Stromal cell of bone marrow (primary cell): ENCODE measurements around the gene KAT14.
A peak's percentile ranks its signal among the peaks of the same experiment; 100 is the strongest.
"Not testable (repeated sequence)": the region's sequence is repeated elsewhere in the genome, so short reads cannot be mapped to it uniquely, and the experiment has no call there.

ENCODE experiments used
- DNase-seq: peaks from one replicate; pipeline ENCODE4 v3.0.0-alpha.2; 2012; ENCODE audit warnings: low read depth

KAT14 gene

DNA sequence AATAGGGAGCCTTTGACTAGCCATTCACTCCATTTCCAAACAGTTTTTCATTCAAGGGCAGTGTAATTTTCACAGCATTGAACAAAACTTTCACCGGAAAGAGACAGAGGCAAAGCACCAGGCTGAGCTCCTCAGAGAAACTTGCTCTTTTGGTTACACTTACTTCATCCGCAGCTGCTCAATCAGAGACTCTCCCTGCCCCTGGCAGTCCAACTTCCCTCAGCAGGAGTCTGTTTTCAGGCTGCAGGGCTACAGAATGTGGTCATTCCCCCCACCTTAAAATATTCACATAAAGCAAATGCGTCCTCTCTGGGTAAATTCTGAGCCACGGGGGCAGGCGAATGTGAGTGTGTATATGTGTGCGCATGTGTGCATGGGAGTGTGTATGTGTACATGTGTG lies 80.6 kb downstream of the KAT14 start:
- no peak for DNase-seq

DNA sequence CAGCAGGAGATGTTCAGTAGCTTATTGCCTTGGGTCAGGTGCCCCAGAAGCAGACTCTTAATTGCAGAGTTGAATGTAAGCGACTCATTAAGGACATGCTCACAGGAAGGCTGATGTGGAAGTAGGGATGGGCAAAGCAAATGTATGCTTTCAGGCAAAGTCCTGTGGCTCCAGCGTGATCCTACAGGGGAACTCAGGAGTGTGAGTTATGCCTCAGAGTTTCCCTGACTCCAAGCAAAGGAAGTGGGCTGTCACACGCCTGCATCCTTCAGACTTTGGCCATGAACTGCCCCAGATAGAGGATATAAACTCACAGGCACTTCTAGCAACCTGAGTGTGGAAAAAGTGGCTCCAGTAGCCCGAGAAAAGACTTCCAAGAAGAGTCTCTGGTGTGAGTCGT lies 85.7 kb downstream of the KAT14 start:
- no peak for DNase-seq

DNA sequence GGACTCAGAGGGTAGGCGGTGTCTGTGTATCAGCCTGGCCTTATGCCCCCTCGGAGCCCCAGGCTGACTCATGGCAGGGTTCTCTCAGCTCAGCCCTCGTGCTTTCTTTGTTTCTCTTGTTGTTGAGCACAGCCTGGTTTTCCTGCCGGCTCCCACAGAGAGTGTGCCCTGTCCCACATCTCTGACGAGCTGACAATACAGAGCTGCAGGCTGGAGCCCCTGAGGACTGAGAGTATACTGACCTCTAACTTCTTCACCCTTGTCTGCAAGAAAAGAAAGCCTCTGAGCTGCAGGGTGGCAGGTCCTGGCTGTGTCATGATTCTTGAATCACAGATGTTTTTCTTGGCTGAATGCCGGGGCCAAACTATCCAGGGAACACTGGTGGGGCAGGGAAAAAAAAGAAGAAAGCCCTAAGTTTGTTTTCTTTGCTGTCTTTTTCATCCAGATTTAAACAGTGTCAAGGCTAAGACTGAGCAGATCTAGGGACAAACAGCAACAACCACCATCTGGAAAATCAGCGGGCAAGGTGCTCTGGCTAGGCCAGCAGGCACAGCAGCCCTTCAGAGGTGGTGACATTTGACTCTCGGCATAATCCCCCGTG lies 87.4 kb downstream of the KAT14 start:
- DNase-seq: peak; percentile 65

DNA sequence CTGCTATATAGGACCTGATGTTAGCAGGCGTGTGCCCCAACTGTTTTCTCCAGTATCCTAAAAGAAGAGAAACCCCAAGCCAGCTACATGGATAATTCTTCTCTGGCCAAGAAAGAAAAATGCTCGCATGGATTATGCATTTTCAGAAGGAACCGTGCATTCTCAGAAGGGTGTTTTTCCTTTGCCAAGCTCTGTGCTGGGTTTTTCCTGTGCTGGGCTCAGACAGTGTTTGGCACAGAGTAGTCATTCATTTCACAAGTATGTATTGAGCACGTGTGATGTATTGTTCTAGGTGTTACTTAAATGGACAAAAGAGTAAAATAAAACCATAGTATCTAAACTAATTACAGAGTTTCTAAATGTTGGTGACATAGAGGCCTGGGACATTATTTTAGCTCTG lies 88.0 kb downstream of the KAT14 start:
- no peak for DNase-seq

DNA sequence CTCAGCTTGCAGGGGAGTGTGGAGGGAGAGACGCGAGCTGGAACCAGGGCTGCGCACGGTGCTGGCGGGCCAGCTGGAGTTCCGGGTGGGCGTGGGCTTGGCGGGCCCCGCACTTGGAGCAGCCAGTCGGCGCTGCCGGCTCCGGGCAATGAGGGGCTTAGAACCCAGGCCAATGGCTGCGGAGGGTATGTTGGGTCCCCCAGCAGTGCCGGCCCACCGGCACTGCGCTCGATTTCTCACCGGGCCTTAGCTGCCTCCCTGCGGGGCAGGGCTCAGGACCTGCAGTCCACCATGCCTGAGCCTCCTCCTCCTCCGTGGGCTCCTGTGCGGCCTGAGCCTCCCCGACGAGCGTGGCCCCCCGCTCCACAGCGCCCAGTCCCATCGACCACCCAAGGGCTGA lies 89.1 kb downstream of the KAT14 start:
- DNase-seq: not testable (repeated sequence)

DNA sequence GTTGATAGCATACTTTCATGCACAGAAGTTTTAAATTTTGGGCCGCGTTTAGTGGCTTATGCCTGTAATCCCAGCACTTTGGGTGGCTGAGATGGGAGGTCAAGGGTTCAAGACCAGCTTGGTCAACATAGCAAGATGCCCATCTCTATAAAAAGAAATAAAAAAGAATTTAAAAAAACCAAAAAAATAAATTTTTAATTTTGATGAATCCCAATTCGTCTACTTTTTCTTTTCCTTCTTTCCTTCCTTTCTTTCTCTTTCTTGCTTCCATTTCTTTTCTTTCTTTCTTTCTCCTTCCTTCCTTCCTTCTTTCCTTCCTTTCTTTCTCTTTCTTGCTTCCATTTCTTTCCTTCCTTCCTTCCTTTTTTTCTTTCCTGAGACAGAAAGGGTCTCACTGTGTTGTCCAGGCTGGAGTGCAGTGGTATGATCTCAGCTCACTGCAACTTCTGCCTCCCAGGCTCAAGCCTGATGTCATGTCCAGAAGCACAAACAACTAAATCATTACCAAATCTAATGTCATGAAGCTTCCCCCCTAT lies 95.8 kb downstream of the KAT14 start:
- no peak for DNase-seq
